AG04449 (cell line): ENCODE measurements around the gene DSC1.

Experiments used
- CTCF ChIA-PET: fragments of 350-600 bp; formaldehyde crosslinking; extraction: SDS; loops from one replicate; lab custom pipeline; 2021; ENCODE audit warnings: antibody characterized with exemption; lab: Yijun Ruan, JAX
- POLR2A ChIA-PET: fragments of 400-600, 350-600 bp; formaldehyde crosslinking; extraction: SDS; loops from one replicate; lab custom pipeline; 2020; ENCODE audit warnings: antibody characterized with exemption, inconsistent platforms; lab: Yijun Ruan, JAX
- DNase-seq: peaks from one replicate; pipeline ENCODE4 v3.0.0-alpha.2; 2010; ENCODE audit warnings: low read depth, low spot score
- H3K4me3 ChIP-seq: 2 replicates; pipeline ENCODE4 v1.5.1; 2011; ENCODE audit warnings: low read depth, mild to moderate bottlenecking, control low read depth, low read length
- TF ChIP-seq, protein P1 (sequence below): IDR thresholded peaks from one replicate; pipeline ENCODE4 v1.5.1; 2011; ENCODE audit warnings: mild to moderate bottlenecking, moderate library complexity, low read length, control low read depth, inconsistent platforms; ENCODE audit not compliant: insufficient read depth; ENCODE audit errors: missing control alignments

The DSC1 gene

DNA sequence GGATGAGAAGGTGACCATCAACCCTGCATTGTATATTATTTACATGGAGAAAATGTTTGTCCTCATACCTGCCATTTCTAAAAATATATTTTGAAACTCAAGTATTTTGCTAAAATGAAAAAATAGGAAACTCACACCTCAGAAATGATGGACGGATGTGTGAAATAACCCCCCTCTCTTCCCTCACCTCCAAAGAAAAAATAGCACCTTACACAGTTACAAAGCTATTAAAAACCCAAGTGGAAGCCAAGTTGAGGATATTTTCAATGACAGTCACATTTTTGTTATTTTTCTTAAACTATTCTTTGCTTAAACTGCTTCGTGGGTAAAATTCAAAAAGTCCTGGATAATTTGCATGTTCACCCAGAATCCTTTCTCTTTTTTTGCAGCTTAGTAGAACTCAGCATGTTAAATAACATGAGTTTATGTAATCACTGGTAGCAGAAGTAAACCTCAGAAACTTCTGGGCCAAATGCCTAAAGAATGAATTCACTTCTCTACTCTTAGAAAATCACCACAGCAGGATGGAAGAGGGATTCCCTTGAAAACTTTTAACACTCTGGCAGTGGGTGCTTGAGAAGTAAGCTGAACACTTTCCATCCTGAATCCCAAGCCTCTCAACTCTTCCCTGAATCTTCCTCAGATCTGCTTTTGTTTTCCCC lies 768 bp downstream of the DSC1 start:
- DNase-seq = no peak
- POLR2A ChIA-PET = no interaction called here
- TF ChIP-seq, protein P1, sequence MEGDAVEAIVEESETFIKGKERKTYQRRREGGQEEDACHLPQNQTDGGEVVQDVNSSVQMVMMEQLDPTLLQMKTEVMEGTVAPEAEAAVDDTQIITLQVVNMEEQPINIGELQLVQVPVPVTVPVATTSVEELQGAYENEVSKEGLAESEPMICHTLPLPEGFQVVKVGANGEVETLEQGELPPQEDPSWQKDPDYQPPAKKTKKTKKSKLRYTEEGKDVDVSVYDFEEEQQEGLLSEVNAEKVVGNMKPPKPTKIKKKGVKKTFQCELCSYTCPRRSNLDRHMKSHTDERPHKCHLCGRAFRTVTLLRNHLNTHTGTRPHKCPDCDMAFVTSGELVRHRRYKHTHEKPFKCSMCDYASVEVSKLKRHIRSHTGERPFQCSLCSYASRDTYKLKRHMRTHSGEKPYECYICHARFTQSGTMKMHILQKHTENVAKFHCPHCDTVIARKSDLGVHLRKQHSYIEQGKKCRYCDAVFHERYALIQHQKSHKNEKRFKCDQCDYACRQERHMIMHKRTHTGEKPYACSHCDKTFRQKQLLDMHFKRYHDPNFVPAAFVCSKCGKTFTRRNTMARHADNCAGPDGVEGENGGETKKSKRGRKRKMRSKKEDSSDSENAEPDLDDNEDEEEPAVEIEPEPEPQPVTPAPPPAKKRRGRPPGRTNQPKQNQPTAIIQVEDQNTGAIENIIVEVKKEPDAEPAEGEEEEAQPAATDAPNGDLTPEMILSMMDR = no peak
- CTCF ChIA-PET = no interaction called here
- no peak overlapping the region for H3K4me3 ChIP-seq

DNA sequence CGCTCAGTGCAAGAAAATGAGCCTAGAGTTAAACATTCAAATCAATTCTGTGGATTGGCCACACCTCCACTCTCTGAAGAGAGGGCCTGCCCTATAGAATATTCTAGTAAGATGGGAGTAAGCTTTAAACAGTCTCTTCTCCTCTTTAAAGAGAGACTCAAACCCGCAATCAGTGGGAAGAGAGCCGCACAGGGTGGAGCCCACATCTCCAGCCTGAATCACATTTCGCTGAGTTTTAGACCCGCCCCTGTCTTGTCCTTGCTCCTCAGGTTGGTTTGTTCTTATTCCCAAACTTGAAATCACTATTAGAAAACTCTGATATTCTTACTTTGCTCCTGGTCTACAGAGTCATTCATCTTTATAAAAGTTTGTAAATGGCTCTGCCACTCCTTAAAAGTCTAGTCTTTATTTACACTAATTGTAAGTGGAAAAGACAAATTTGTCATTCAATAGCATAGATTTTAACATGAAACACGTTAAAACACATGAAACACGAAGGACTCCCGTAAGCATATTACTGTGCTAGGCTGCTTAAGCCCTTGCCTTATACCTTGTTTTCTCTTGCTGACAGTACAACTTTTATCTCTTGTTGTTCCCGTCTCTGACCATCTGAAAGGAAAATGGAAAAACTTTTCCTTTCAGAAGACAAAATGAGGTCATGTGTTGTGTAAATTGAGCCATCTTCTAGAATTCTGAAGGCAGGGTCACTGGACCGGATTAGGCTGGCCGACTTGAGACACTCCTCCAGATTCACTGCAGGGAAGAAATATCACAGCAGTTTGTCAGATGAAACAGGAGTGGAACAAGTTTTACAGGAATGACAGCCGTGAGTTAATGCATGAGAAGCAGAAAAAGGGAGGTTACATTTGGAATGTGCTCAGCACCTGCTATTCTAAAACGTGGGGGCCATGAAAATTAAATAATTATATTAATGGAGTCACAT lies 5.6 kb downstream of the DSC1 start:
- ChIA-PET POLR2A (no interaction called here), CTCF (no interaction called here)
- no peak for DNase-seq
- TF ChIP-seq, protein P1 = no peak
- H3K4me3 ChIP-seq = no peak overlapping the region

DNA sequence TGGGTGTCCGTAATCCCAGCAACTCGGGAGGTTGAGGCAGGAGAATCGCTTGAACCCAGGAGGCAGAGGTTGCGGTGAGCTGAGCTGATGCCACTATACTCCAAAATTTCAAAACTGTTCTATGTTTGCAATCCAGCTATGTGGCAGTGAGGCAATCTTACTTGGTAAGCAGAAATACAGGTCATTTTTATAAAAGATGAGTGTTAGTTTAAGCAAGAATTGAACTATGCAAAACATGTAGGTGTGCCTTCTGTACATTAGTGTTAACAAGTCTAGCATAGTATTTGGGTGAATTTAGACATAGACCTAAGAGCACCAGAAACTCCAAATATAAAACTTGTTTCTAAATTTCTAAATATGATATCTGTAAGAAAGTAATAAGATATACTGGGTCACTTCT lies 7.2 kb downstream of the DSC1 start:
- H3K4me3 ChIP-seq = no peak overlapping the region
- TF ChIP-seq, protein P1 = no peak
- ChIA-PET POLR2A (no interaction called here), CTCF (no interaction called here)
- DNase-seq = no peak

DNA sequence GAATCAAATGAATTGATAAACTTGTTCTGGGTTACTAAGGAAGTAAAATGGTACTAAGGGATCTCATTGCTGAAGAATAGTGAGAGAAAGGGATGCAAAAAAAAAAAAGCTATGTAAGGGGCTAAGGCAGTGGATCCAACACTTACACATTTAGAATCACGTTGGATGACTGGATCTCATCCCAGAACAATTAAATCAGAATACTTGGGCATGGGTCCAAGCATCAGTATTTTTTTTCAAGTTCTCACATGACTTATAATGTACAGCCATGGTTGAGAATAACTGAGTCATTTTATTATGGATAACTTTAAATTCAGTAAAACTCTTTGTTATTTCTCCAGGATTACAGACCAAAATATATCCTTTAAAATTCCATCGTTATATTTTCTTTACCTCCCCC lies 8.5 kb downstream of the DSC1 start:
- TF ChIP-seq, protein P1 = no peak
- H3K4me3 ChIP-seq = no peak overlapping the region
- CTCF ChIA-PET = no interaction called here
- POLR2A ChIA-PET = no interaction called here
- DNase-seq = no peak

DNA sequence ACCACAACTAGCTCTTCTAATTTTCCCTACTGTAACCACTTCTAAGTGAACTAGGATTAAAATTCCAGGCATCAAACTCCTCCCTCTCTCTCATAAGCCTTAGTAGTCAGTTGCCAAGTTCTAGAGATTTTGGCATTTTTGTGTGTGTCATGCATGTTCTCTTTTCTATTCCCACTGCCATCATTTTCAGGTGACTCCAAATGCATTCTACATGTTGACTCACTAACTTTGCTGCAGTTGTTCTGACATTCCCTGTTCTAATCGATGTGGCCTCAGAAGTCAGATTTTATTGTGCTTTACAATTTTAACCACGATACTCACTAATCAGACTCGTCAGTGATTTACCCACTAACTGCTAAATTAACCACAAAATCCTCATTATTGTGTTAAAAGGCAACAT lies 13.3 kb downstream of the DSC1 start:
- DNase-seq = no peak
- TF ChIP-seq, protein P1 = no peak
- H3K4me3 ChIP-seq = no peak overlapping the region
- ChIA-PET CTCF (no interaction called here), POLR2A (no interaction called here)

DNA sequence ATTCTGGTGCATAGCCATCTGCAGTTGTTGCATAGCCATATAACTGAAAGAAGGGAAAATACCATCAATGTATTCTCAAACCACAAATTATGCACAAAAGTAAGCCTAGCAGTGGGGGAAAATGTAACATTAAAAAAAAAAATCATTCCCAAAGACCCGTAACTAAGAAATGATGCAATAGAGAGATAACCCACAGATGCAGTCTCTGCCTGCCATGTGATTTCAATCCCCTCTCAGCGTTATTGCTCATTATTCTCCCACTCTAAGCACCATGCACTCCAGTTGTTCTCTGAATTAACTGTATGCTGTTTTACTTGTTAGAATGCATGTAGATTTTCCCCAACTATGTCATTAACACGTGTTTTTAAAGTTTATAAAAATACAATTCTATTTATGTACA lies 14.1 kb downstream of the DSC1 start:
- CTCF ChIA-PET = no interaction called here
- TF ChIP-seq, protein P1 = no peak
- H3K4me3 ChIP-seq = no peak overlapping the region
- POLR2A ChIA-PET = no interaction called here
- no peak for DNase-seq
